Superior temporal gyrus (tissue), 1 donor: ENCODE results near the gene FANCE.
"Not testable (repeated sequence)": the region's sequence is repeated elsewhere in the genome, so short reads cannot be mapped to it uniquely, and the experiment has no call there.

Source experiments
- DNase-seq: peaks from one replicate; pipeline ENCODE4 v3.0.0-alpha.2; 2016; ENCODE audit errors: extremely low spot score

FANCE gene

DNA sequence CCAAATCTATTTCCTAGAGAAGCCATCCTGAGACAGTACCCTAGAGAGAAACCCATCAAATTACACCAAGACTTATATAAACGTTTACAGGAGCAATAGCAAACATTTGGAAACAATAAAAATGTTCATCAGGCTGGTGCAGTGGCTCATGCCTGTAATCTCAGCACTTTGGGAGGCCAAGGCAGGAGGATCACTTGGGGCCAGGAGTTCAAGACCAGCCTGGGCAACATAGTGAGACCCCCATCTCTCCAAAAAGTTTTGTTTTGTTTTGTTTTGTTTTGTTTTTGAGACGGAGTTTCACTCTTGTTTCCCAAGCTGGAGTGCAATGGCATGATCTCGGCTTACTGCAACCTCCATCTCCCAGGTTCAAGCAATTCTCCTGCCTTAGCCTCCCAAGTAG lies 19.4 kb upstream of the FANCE start:
- not testable (repeated sequence) for DNase-seq

DNA sequence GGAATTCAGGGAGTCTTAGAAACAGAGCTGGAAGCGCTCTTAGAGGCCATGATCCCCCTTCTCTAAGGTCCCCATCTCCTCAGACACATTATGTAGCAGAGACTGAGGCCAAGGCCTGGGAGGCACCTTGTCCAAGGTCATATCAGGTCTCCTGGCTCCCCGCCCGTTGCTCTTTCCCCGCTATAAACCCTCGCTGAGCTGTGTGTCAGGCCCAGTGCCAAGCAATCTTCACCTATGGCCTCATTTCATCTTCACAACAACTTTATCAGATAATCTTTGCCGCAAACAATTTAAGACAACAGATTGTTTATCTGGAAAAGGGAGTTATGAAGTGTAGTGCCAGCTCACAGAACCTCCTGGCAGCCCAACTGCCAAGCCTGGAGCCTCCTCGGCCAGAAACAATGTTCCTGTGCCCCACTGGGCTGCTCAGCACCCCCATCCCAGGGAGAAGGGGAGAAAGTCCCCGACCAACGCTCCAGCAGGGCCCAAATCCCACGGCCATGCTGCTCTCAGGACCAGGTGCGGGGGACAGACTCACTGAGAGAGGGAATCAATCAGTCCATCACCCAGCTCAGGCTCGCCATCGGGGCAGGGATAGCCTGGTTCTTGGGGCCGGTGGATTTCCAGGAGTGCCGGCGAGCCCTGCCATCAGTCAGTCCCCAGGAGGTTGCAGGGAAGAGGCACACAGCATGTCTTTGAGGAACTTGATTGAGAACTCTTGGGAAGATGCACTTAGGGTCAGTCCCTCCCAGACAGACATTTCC lies 16.9 kb upstream of the FANCE start:
- no peak for DNase-seq

DNA sequence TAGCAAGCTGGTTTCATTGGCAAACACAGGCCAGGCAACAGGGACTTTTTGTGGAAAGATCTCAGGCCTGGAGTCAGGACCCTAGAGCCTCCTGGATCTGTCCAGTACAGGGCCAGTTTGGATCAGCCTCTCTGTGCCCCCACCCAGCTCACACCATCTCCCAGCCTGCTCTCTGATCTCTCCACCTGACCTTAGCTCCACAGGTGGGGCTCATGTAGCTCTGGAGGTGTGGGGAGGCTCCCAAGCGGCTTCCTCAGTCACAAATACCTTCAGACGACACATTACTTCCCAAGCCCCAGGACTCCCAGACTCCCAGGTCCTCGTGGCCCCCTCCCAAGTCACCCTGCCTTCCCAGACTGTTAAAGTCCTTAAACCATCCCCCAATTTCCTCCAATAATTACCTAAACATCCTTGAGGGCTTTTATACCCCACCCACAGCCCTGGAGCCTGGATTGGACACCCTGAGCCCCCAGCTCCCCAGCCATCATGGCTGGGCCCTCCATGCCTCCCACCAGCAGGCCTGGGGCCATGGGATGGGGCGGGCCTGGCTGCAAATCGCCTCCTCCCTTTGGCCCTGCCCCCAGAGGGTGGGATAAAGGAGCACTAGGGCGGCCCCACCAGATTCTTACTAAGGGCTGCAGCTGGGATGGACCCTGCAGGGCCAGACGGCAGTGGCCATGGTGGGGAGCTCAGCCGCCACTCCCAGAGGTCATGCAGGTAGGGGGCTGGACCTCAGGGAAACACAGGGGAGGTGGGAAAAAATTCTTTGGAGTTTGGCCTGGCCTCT lies 15.9 kb upstream of the FANCE start:
- no peak for DNase-seq

DNA sequence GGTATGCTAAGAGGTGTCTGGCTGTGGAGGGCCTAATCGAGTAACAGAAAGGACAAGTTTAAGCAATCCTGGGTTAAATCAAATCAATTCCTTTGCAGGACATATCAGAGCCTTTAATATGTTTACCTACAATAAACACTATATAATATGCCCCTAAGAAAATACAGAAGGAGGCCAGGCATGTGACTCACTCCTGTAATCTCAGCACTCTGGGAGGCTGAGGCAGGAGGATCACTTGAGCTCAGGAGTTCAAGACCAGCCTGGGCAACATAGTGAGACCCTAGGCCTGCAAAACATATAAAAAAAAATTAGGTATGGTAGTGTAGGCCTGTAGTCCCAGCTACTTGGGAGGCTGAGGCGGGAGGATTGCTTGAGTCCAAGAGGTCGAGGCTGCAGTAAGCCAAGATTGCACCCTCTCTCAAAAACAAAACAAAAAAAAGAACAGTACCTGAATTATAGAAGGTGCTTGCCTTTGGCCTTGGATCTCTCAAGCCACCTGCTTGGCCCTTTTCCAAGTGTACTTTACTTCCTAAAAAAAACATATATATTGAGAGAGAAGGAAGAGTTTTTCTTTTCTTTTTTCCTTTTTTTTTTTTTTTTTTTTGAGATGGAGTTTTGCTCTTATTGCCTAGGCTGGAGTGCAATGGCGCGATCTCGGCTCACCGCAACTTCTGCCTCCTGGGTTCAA lies 13.6 kb upstream of the FANCE start:
- DNase-seq, result not testable (repeated sequence)

DNA sequence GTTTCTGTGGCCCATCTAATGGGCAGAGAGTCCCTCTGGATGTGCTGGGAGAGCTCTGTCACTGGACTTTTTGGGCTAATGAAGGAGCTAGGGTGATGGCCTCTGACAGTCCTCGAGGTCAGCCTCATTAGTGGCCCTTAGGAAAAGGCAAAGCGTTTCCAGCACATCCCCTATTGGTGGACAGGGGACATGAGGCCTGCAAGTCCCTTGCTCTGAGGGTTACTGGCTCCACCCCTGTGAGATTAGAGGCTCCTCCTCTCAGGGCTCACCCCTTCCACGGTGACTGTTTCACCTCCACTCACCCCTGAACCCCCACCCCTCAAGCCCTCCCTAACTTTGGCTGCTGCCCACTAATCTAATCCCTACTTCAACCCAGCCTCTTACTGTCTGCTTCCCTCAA lies 12.8 kb upstream of the FANCE start:
- DNase-seq, result no peak

DNA sequence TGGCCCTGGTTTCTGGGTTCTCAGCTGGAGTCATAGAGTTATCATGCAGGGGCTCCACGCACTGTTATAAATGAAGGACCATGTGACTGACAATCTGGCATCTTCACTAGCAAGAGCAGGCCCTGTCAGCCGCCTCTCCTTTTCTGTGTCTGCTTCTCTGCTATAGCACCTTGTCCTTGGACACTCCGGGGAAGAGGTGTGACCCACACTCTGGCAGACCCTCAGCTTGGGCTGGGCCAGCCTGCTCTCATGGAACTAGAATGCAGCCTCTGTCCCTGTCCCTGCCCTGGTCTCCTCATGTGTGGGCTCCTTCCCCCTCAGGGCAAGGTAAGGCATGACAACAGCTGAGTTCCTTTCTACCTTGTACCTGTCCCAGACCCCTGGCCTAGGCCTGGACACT lies 10.9 kb upstream of the FANCE start:
- no peak for DNase-seq

DNA sequence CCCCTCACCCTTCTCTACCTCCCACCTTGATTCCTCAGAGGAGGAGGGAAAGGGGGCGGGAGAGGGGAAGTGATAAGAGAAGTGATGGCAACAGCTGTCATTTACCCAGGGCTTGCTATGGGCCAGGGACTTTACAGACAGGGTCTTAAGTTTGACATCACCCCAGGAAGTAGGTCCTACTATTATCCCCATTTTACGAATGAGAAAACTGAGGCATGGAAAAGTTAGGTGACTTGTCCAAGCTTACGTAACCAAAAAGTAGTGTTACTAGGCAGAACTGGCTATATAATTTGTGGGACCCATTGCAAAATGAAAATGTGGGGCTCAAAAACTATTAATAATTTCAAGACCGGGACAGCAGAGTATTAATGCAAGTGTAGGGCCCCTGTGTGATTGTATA lies 10.5 kb upstream of the FANCE start:
- no peak for DNase-seq

DNA sequence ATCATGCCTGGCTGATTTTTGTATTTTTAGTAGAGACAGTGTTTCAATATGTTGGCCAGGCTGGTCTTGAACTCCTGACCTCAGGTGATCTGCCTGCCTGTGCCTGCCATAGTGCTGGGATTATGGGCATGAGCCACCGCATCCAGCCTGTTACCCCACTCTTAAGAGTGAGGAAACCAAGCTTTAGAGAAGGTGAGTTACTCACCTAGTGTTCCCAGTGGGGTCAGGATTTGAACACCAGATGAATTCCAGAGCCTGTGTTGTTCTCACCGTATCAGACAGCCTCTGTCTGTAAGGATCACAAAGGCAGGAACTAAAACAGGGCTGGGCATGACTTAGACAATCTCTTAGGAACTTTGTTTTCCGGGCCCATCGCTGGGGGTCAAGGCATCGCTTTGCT lies 9.4 kb upstream of the FANCE start:
- no peak for DNase-seq

DNA sequence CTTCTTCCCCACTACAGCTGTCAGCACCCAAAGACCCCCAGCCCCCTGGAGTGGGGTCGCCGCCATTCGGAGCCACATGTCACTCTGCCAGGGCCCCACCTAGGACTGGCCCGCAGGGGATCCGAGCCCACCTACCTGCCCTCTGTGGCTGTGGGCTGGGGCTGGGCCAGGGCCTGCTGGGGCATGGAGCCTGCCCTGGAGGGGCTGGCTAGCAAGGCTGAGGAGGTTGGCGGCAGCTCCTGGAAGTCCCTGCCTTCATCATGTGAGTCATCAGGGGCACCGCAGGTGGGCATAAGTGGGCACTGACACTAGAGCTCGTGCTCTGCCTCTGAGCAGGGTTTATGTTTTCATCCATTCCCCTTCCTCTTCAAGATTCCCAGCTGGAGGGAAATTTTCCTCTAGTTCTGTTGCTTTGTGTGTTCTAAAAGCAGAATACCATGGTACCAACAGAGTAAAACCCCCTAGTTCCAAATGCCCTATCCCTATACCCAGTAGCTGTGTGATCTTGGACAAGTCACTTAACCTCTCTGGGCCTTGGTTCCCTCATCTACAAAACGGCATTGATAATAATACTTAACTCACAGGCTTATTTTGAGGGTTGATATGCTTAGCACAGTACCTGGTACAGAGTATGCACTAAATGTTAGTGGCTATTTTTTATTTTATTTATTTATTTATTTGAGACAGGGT lies 8.7 kb upstream of the FANCE start:
- DNase-seq, result no peak

DNA sequence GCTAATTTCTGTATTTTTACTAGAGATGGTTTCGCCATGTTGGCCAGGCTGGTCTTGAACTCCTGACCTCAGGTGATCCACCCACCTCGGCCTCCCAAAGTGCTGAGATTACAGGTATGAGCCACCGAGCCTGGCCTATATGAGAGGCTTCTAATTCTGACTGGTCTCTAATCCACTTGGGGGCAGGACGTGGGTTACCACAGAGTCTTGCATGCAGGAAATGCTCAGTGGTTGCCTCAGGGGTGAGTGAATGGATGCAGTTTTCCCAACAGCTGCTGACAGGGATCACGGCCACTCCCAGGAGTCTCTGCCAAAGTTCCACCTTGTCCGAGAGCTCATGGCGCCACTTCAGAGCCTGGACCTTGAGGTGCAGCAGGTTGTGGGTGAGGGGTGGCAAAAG lies 6.4 kb upstream of the FANCE start:
- DNase-seq, result no peak

DNA sequence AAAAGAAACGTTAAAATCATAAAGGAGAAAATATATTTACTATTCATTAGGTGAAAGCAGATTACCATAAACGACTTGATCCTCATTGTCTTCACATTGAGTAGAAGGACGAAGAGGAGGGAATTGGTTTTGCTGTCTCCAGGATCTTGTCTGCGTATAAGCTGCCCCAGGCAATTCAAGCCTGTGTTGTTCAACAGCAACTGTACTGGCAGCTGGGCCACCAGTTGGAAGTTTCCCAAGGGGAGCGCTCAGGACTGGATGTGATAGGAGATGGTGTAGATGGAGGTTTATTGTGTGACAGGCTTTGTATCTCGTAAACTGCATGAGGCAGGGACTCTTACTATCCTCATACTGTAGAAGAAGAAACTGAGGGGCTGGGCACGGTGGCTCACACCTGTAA lies 3.9 kb upstream of the FANCE start:
- peak; percentile 11 for DNase-seq

DNA sequence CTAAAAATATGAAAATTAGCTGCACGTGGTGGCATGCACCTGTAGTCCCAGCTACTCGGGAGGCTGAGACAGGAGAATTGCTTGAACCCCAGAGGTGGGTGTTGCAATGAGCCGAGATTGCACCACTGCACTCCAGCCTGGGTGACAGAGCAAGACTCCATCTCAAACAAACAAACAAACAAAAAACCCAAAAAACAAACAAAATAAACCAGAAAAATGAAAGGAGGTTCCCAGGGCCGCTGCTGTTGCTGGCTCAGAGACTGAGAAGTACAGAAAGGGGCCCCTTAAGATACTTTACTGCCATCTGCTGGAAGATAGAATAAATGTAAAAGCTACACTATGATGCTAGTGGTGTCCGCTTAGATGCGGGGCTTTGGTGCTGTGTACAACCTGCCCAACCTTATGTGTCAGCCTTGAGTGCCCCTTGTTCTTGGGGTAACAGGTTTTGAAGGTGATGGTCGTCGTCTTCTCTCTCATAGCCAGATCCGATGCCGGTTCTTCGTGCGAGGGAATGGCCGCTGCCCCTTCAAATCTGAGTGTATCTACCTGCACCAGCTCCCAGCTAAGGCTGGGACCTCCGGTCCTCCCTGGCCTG lies 2.8 kb upstream of the FANCE start:
- DNase-seq, result peak; percentile 96

DNA sequence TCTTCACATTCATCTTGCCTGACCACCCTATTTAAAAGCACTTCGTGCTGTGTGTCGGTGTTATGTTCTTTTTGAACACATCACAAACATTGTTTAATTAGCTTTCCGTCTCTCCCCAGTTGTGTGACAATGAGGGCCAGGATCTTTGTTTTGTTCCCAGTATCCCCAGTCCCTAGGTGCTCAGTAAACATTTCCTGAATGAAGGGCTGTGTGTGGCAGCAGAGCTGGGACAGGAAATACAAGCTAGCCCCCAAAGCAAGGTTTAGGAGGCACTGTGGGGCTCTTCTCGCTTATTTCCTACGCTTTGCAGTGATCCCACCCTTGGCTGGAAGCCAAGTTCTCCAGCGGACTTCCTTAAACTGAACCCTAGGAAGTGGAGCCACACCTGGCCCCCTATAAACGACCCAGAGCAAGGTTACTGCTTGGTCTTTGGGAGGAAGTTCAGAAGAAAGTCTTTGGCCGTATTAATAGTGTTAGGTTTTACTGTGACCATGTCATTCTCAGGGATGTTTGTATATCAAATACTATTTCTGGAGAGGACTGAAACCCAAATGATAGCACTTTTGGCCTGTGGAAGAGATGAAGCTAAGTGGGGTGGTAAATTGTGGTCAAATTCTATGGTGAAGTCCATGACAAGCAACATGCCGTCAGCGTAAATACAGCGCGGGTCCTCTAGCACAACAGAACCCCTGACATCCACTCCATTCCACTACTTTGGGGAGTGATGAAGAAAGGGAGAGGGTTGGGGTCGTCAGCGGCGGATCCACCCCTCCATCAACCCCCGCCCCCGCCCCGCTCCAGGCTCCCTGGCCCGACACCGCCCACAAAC lies 570 bp upstream of the FANCE start:
- peak; percentile 28 for DNase-seq

DNA sequence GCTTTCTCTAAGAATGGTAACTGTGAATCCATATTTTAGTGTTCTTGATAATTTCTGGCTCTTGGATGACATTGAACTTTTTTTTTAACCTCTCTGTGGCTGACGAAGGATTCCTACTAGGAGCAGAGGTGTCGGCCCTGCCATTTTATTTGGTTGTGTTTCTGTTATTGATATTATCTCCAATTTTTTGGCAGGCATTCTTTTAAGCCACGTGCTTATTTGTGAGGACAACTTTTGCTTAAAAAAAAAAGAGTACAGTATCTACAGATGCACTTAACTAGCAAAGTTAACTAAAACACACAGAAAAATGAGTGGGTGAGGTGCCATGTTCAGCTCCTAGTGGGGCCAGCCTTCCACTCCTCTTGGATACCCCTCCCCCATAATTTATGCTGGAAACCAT lies 1.1 kb downstream of the FANCE start:
- no peak for DNase-seq

DNA sequence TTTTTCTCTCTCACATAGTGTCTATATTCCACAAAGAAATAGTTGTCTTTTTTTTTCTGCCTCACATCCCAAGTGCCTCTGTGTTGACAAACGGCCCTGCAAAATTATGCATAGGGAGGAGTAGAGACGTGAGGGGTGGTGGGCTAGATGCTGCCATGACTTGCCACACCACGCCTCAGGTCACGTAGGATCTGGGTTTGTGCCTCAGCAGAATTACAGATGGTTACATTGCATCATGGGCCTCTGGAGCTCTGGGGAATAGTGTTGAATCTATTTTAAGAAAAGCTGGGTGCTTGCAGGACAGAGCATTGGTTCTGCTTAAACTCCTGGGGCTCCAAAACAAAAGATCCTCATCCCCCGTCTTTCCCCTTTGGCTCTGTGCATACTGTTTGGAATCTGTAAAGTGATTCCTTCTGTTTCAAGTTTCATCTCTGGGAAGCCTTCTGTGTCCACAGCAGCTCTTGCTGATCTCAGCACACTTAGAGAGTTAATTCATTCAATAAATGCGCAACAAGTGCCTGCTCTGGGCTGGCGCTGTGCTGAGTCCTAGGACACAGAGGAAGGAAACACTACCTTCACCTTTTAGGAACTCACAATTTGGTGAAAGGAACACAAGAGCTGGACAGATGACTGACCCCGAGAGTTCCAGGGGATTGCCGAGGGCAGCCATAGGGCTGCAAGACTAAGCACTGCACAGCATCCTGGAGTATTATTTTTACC lies 2.4 kb downstream of the FANCE start:
- no peak for DNase-seq

DNA sequence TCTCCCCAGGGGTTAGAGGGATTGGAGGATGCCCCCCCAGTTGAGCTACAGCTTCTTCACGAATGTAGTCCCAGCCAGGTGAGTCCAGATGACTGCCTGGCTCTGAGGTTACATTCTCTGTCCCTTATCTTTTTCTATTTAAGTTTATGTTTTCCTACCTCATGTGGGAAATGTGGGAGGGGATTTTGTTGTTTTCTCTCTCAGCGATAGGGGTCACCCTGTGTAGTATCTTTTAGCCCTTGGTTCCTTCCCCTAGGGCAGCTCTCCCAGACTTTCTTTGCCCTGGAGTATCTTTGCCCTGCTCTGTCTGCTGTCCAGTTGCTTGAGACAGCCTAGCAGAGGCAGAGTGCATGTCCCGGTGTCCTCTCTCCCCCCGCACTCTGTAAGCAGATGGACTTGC lies 5.8 kb downstream of the FANCE start:
- no peak for DNase-seq

DNA sequence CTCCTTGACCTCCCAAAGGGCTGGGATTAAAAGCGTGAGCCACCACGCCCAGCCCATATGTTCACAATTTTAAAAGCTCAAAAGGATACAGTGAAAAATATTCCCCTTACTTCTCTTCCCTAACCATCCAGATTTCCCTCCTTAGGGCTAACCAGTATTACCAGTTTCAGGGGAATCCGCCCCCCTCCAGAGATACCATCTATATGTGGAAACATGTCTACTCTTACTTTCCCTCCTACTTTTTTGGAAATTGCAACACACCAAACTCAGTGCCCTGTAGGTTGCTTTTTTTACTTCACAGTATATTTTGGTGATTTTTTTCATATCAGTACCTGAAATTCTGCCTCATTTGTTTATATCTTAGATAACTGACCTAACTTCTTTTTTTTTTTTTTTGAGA lies 9.1 kb downstream of the FANCE start:
- DNase-seq, result no peak

DNA sequence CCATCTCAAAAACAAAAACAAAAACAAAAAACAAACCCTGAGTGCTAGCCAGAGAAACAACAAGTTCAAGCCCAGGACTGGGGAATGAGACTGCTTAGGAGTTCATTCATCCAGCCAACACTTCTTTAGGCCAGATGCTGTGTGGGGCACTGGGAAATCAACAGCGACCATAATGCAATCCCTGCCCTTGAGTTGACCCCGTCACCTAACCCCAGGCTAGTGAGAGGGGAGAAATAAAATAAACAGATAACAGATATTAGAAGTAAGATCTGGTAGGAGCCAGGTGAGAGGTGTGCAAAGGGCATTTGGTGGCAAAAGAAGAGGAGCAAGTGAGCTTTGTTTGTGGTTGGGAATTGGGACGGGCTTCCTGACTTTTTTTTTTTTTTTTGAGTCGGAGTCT lies 11.2 kb downstream of the FANCE start:
- DNase-seq, result no peak

DNA sequence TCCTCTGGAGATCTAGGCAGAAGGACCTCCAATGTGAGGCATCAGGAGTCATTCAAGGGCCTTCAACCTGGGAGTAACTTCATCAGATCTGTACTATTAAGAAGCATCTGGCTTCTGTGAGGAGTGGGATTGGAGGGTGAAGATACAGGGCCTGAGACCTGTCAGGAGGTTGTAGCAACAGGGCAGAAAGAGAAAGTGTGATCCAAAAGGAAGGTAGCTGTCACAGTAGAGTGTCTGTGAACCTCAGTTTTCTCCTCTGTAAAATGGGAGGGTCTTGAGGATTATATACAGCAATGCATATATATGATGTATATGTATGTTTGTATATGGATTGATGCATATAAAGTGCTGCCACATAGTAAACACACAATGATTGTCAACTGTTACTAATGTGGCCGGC lies 13.5 kb downstream of the FANCE start:
- no peak for DNase-seq
